SK-N-SH (cell line): Measurements from ENCODE around the gene CETP. TPM values are rescaled to one million over a fixed set of nuclear protein-coding genes. Genes with fewer than 3 reads are reported as not detected.

Experiments used
- CTCF ChIA-PET: fragments of 300-600, 350-600 bp; formaldehyde crosslinking; extraction: SDS; loops from one replicate; lab custom pipeline; 2021; lab: Yijun Ruan, JAX
- POLR2A ChIA-PET: fragments of 350-600 bp; sonication (Branson Sonifier 250); formaldehyde crosslinking; extraction: SDS; loops from one replicate; lab custom pipeline; 2020; ENCODE audit warnings: antibody characterized with exemption, inconsistent platforms; lab: Yijun Ruan, JAX
- DNase-seq: peaks from one replicate; pipeline ENCODE4 v3.0.0; 2012
- H2AFZ ChIP-seq: fragments of 200-600 bp; sonication (generic); 2 replicates; pipeline ENCODE4 v1.8.1; 2016; ENCODE audit warnings: antibody characterized with exemption, mild to moderate bottlenecking, low read depth
- H3F3A ChIP-seq: fragments of 200-600 bp; sonication (generic); replicated peaks from 2 replicates; pipeline ENCODE3; 2016; ENCODE audit warnings: antibody characterized with exemption, mild to moderate bottlenecking; ENCODE audit not compliant: insufficient read depth
- H3K27ac ChIP-seq, 2 experiments: fragments of 200-500 bp in 1 of 2; fragments of 200-600 bp in 1 of 2; sonication (Bioruptor generic) in 1 of 2; sonication (generic), shearing (Covaris generic) in 1 of 2; 2 replicates each; pipeline versions ENCODE4 v1.5.1 to v1.6.1; 2014 to 2016; ENCODE audit warnings: low read depth in 2 of 2, inconsistent platforms in 1 of 2, low read length in 1 of 2, mild to moderate bottlenecking in 1 of 2, mixed read lengths in 1 of 2
- H3K27me3 ChIP-seq: fragments of 200-600 bp; sonication (generic), shearing (Covaris generic); 2 replicates; pipeline ENCODE4 v1.6.1; 2016; ENCODE audit warnings: mixed run types; ENCODE audit not compliant: insufficient read depth
- H3K36me3 ChIP-seq, 2 experiments: fragments of 200-500 bp in 1 of 2; fragments of 200-600 bp in 1 of 2; sonication (Bioruptor generic) in 1 of 2; sonication (generic) in 1 of 2; replicated peaks in 1 of 2; 2 replicates each; pipeline versions ENCODE3 to v1.5.1; 2014 to 2016; ENCODE audit warnings: low read length in 1 of 2, mild to moderate bottlenecking in 1 of 2; ENCODE audit not compliant: insufficient read depth in 2 of 2, control insufficient read depth in 1 of 2
- H3K4me1 ChIP-seq, 2 experiments: fragments of 200-500 bp in 1 of 2; fragments of 200-600 bp in 1 of 2; sonication (Bioruptor generic) in 1 of 2; sonication (generic), shearing (Covaris generic) in 1 of 2; 2 replicates each; pipeline versions ENCODE4 v1.5.1 to v1.6.1; 2014 to 2016; ENCODE audit warnings: low read depth in 1 of 2, low read length in 1 of 2, mixed run types in 1 of 2; ENCODE audit not compliant: insufficient read depth in 2 of 2, control insufficient read depth in 1 of 2
- H3K4me2 ChIP-seq: fragments of 200-600 bp; sonication (generic), shearing (Covaris generic); 2 replicates; pipeline ENCODE4 v1.6.1; 2017; ENCODE audit warnings: mixed run types
- H3K4me3 ChIP-seq, 2 experiments: fragments of 200-500 bp in 1 of 2; fragments of 200-600 bp in 1 of 2; sonication (Bioruptor generic) in 1 of 2; sonication (generic), shearing (Covaris generic) in 1 of 2; 2 replicates each; pipeline versions ENCODE4 v1.5.1 to v1.8.1; 2014 to 2016; ENCODE audit warnings: low read depth in 2 of 2, inconsistent platforms in 1 of 2, low read length in 1 of 2, mild to moderate bottlenecking in 1 of 2, mixed read lengths in 1 of 2, moderate library complexity in 1 of 2
- H3K79me2 ChIP-seq: fragments of 200-600 bp; sonication (generic); 2 replicates; pipeline ENCODE4 v1.8.1; 2017; ENCODE audit warnings: mild to moderate bottlenecking; ENCODE audit not compliant: insufficient read depth
- H3K9ac ChIP-seq: fragments of 200-600 bp; sonication (generic); 2 replicates; pipeline ENCODE4 v1.6.1; 2017; ENCODE audit warnings: mixed run types
- H3K9me2 ChIP-seq: fragments of 200-600 bp; sonication (generic); 2 replicates; pipeline ENCODE4 v1.6.1; 2017; ENCODE audit warnings: mixed run types
- H3K9me3 ChIP-seq: fragments of 200-600 bp; sonication (generic); 2 replicates; pipeline ENCODE4 v1.6.1; 2017; ENCODE audit warnings: mixed run types, mild to moderate bottlenecking, moderate library complexity
- H4K20me1 ChIP-seq: fragments of 200-600 bp; sonication (generic); 2 replicates; pipeline ENCODE4 v1.6.1; 2017; ENCODE audit warnings: mild to moderate bottlenecking, mixed run types; ENCODE audit not compliant: insufficient read depth
- CTCF ChIP-seq: fragments of 200-600 bp; sonication (generic); IDR thresholded peaks from 2 replicates; pipeline ENCODE4 v1.6.1; 2017; ENCODE audit warnings: antibody characterized with exemption, mild to moderate bottlenecking, moderate library complexity
- EP300 ChIP-seq, 2 experiments: IDR thresholded peaks; 2 replicates each; pipeline versions ENCODE4 v1.4.0 to v1.6.1; 2012; ENCODE audit warnings: borderline replicate concordance in 1 of 2, low read depth in 1 of 2, low read length in 1 of 2
- EZH2phosphoT487 ChIP-seq: fragments of 200-600 bp; sonication (generic); IDR thresholded peaks from 2 replicates; pipeline ENCODE4 v1.6.1; 2017; ENCODE audit warnings: low read depth, mixed run types, mild to moderate bottlenecking, antibody characterized with exemption, moderate library complexity, borderline replicate concordance
- FOSL2 ChIP-seq: IDR thresholded peaks from 2 replicates; pipeline ENCODE4 v1.4.0; 2012; ENCODE audit warnings: low read depth, mild to moderate bottlenecking, moderate library complexity, borderline replicate concordance
- GABPA ChIP-seq: IDR thresholded peaks from 2 replicates; pipeline ENCODE4 v1.4.0; 2012; ENCODE audit warnings: low read depth, mild to moderate bottlenecking
- GATA2 ChIP-seq: sonication (generic); formaldehyde crosslinking; IDR thresholded peaks from 2 replicates; pipeline ENCODE4 v1.5.0; 2020; ENCODE audit warnings: mild to moderate bottlenecking, missing genetic modification reagents
- JUND ChIP-seq: IDR thresholded peaks from 2 replicates; pipeline ENCODE4 v1.4.0; 2012
- MAX ChIP-seq: IDR thresholded peaks from 2 replicates; pipeline ENCODE4 v1.4.0; 2012; ENCODE audit warnings: low read depth
- MXI1 ChIP-seq: IDR thresholded peaks from 2 replicates; pipeline ENCODE4 v1.6.1; 2012; ENCODE audit warnings: mild to moderate bottlenecking, low read depth, low read length, improper control_type of control experiment
- NRF1 ChIP-seq: IDR thresholded peaks from 2 replicates; pipeline ENCODE4 v1.6.1; 2012; ENCODE audit warnings: low read depth, mild to moderate bottlenecking, low read length
- PBX3 ChIP-seq: IDR thresholded peaks from 2 replicates; pipeline ENCODE4; 2012
- RAD21 ChIP-seq: IDR thresholded peaks from 2 replicates; pipeline ENCODE4 v1.6.1; 2012; ENCODE audit warnings: mild to moderate bottlenecking, low read length
- RCOR1 ChIP-seq: fragments of 150-350 bp; IDR thresholded peaks from 2 replicates; pipeline ENCODE4 v1.6.1; 2017; ENCODE audit warnings: antibody characterized with exemption, low read length
- RFX5 ChIP-seq: IDR thresholded peaks from 2 replicates; pipeline ENCODE4 v1.6.1; 2012; ENCODE audit warnings: mild to moderate bottlenecking, improper control_type of control experiment, low read length
- RXRA ChIP-seq: IDR thresholded peaks from 2 replicates; pipeline ENCODE4 v1.4.0; 2012; ENCODE audit warnings: low read depth, mild to moderate bottlenecking, borderline replicate concordance
- SMC3 ChIP-seq: IDR thresholded peaks from 2 replicates; pipeline ENCODE4 v1.6.1; 2012; ENCODE audit warnings: low read depth, low read length, improper control_type of control experiment
- TAF1 ChIP-seq: IDR thresholded peaks from 2 replicates; pipeline ENCODE4 v1.6.1; 2012; ENCODE audit warnings: low read depth, mild to moderate bottlenecking, low read length, moderate library complexity, borderline replicate concordance
- TEAD4 ChIP-seq: IDR thresholded peaks from 2 replicates; pipeline ENCODE4 v1.4.0; 2012; ENCODE audit warnings: mild to moderate bottlenecking, borderline replicate concordance; ENCODE audit not compliant: insufficient read depth
- YY1 ChIP-seq: IDR thresholded peaks from 2 replicates; pipeline ENCODE4 v1.4.0; 2012; ENCODE audit warnings: low read depth, mild to moderate bottlenecking
- WGBS: methylation state at CpG from one replicate; pipeline ENCODE4 v1.1.6; 2017; ENCODE audit warnings: low lambda C conversion rate; 5-methylcytosine and 5-hydroxymethylcytosine counted together
- polyA plus RNA-seq, 3 experiments: library from polyadenylated mRNA; depleted of rRNA; stranded (reverse); fragments of >200 nt; gene quantifications; 2 replicates each; pipeline ENCODE4 v1.2.3, GENCODE V29; 2012

CETP gene
- polyA plus RNA-seq, 1 of the 3 experiments (the other 2 are of a cell fraction): not detected

- H3K9ac ChIP-seq: no peak overlapping the region
- peaks cover 0 to 4% of the 10 kb centered on the region in 2 experiments for H3K36me3 ChIP-seq
- no peak for TF ChIP-seq SMC3
- no peak for TF ChIP-seq YY1
- no peak for TF ChIP-seq TEAD4
- TF ChIP-seq EP300 (IDR thresholded peaks at IDR 0.05; ENCODE audit: borderline replicate concordance in 1 of 2, low read depth in 1 of 2, low read length in 1 of 2): no peak
- no peak for TF ChIP-seq RXRA
- no peak overlapping the region for H3K4me2 ChIP-seq
- no peaks in the 10 kb centered on the region for H3K9me3 ChIP-seq
- H3K79me2 ChIP-seq: no peaks in the 10 kb centered on the region
- H3K27ac ChIP-seq: no peak overlapping the region
- no peaks in the 10 kb centered on the region; a peak in 1 of 4 replicates for H3K4me1 ChIP-seq
- no peaks in the 10 kb centered on the region for H3K9me2 ChIP-seq
- no peak overlapping the region for H2AFZ ChIP-seq
- no peak overlapping the region for H3K4me3 ChIP-seq
- ChIA-PET POLR2A (no interaction called here), CTCF (interaction anchor here (0.6 to 1.3 kb wide), 2 partner anchors 65 to 265 kb away, joined by 3 read pairs; no protein-coding TSS in a partner anchor)
- no peaks in the 10 kb centered on the region for H4K20me1 ChIP-seq
- WGBS: 56% methylated on average over 1 of the region's 2 CpGs
- H3F3A ChIP-seq: no peaks in the 10 kb centered on the region
- no peaks in the 10 kb centered on the region for H3K27me3 ChIP-seq
- no peak for DNase-seq
Measured at GRCh38 chr16:57019746-57020145, 58.0 kb downstream of the CETP start.

- no peak overlapping the region for H2AFZ ChIP-seq
- TF ChIP-seq RCOR1: no peak
- TF ChIP-seq CTCF: no peak
- TF ChIP-seq TAF1: no peak
- TF ChIP-seq EZH2phosphoT487: no peak
- no peak for TF ChIP-seq JUND
- TF ChIP-seq RAD21: no peak
- TF ChIP-seq TEAD4: no peak
- TF ChIP-seq NRF1: no peak
- TF ChIP-seq FOSL2: no peak
- TF ChIP-seq MAX: no peak
- no peak for TF ChIP-seq MXI1
- no peak for TF ChIP-seq RFX5
- TF ChIP-seq PBX3: no peak
- no peak for TF ChIP-seq GABPA
- no peak for TF ChIP-seq GATA2
- CTCF ChIA-PET: interaction anchor here (1.3 kb wide), 1 partner anchor 64 kb away, joined by 3 read pairs; no protein-coding TSS in a partner anchor
- H3K9ac ChIP-seq: no peak overlapping the region
- no peaks in the 10 kb centered on the region; a peak in 1 of 4 replicates for H3K4me1 ChIP-seq
- no peak overlapping the region for H3K4me2 ChIP-seq
- H3K27ac ChIP-seq: no peak overlapping the region
- no peak overlapping the region for H3K4me3 ChIP-seq
- H4K20me1 ChIP-seq: no peaks in the 10 kb centered on the region
- POLR2A ChIA-PET: no interaction called here
- H3K9me2 ChIP-seq: no peaks in the 10 kb centered on the region
- 80% methylated on average over 8 of the region's 8 CpGs for WGBS
- no peak for DNase-seq
- H3F3A ChIP-seq: no peaks in the 10 kb centered on the region
- peaks cover 0 to 4% of the 10 kb centered on the region in 2 experiments for H3K36me3 ChIP-seq
- H3K79me2 ChIP-seq: no peaks in the 10 kb centered on the region
- H3K27me3 ChIP-seq: no peaks in the 10 kb centered on the region
- no peaks in the 10 kb centered on the region for H3K9me3 ChIP-seq
Measured at GRCh38 chr16:57020651-57021050, 58.9 kb downstream of the CETP start.
